Right ventricle myocardium superior (tissue), 1 donor: Measurements from ENCODE around the gene ATP1B1. TPM values are rescaled to one million over a fixed set of nuclear protein-coding genes. Genes with fewer than 3 reads are reported as not detected.
"Not testable (repeated sequence)": the region's sequence is repeated elsewhere in the genome, so short reads cannot be mapped to it uniquely, and the experiment has no call there.

Experiments used
- ATAC-seq: fragments of 200-7000 bp; cut with Tn5 transposase; one replicate; pipeline ENCODE4 v1.9.1; 2020; ENCODE audit warnings: mild to moderate bottlenecking; ENCODE audit not compliant: poor library complexity
- DNase-seq: peaks from one replicate; pipeline ENCODE4 v3.0.0-alpha.2; 2020
- intact Hi-C: fragments of 100-400 bp; cut with DNase I; formaldehyde crosslinking; loops from one replicate; pipeline ENCODE4 v1.11.2; 2022
- total RNA-seq: library from RNA; stranded (reverse); fragmentation: NEBNext Ultra II Directional; extraction: Animal tissue kit (Norgen Biotek cat#: 25700); gene quantifications from one replicate; pipeline ENCODE4 v1.2.1, GENCODE V29; 2021
- donor health status: DM: no; HTN: yes; CAD: no; lungs with severe emphysema.

ATP1B1 gene
- total RNA-seq, 1 donor from 2014 or later, result 302 TPM

- ATAC-seq (no peak), DNase-seq (no peak)
- intact Hi-C loops, result no loop called here
Measured at GRCh38 chr1:169110236-169110635, 3.7 kb downstream of the ATP1B1 start.

- DNase-seq (no peak), ATAC-seq (no peak)
- intact Hi-C loops, result no loop called here
Measured at GRCh38 chr1:169110689-169111447, 4.4 kb downstream of the ATP1B1 start.

- intact Hi-C loops, result no loop called here
- DNase-seq (no peak), ATAC-seq (no peak)
Measured at GRCh38 chr1:169111472-169111871, 5.0 kb downstream of the ATP1B1 start.

- intact Hi-C loops, result no loop called here
- ATAC-seq, result peak; percentile 12
- DNase-seq, result no peak
Measured at GRCh38 chr1:169112241-169112640, 5.8 kb downstream of the ATP1B1 start.

GRCh38 chr1:169113613-169114119 lies 7.2 kb downstream of the ATP1B1 start:
- DNase-seq, result no peak
- peak; percentile 3 for ATAC-seq
- intact Hi-C loops, result no loop called here

- ATAC-seq (peak; percentile 42), DNase-seq (peak; percentile 63)
- intact Hi-C loops, result no loop called here
Measured at GRCh38 chr1:169115891-169116585, 9.5 kb downstream of the ATP1B1 start.

GRCh38 chr1:169117014-169117413 lies 10.5 kb downstream of the ATP1B1 start:
- ATAC-seq (no peak), DNase-seq (no peak)
- intact Hi-C loops, result no loop called here

GRCh38 chr1:169117599-169117998 lies 11.1 kb downstream of the ATP1B1 start:
- no peak for ATAC-seq
- DNase-seq, result no peak
- intact Hi-C loops, result no loop called here

GRCh38 chr1:169118227-169118626 lies 11.7 kb downstream of the ATP1B1 start:
- ATAC-seq, result no peak
- intact Hi-C loops, result no loop called here
- DNase-seq, result no peak

GRCh38 chr1:169119405-169119804 lies 12.9 kb downstream of the ATP1B1 start:
- intact Hi-C loops, result no loop called here
- ATAC-seq (no peak), DNase-seq (no peak)

- intact Hi-C loops, result no loop called here
- ATAC-seq (no peak), DNase-seq (no peak)
Measured at GRCh38 chr1:169120066-169120465, 13.6 kb downstream of the ATP1B1 start.

- intact Hi-C loops, result no loop called here
Measured at GRCh38 chr1:169121146-169121923, 14.8 kb downstream of the ATP1B1 start.

GRCh38 chr1:169122976-169123375 lies 16.5 kb downstream of the ATP1B1 start:
- ATAC-seq, result no peak
- intact Hi-C loops, result no loop called here
- DNase-seq, result no peak

More at GRCh38 chr1:169121146-169121923, 14.8 kb downstream of the ATP1B1 start:
- DNase-seq (no peak), ATAC-seq (no peak)

- intact Hi-C loops, result no loop called here
- ATAC-seq, result no peak
- DNase-seq, result no peak
Measured at GRCh38 chr1:169124459-169124858, 18.0 kb downstream of the ATP1B1 start.

- DNase-seq, ATAC-seq, intact Hi-C loops: not testable (repeated sequence)
Measured at GRCh38 chr1:169125597-169125996, 19.1 kb downstream of the ATP1B1 start.

GRCh38 chr1:169126335-169126734 lies 19.8 kb downstream of the ATP1B1 start:
- DNase-seq (no peak), ATAC-seq (no peak)
- intact Hi-C loops, result no loop called here

GRCh38 chr1:169127305-169127704 lies 20.8 kb downstream of the ATP1B1 start:
- DNase-seq, result no peak
- intact Hi-C loops, result no loop called here

GRCh38 chr1:169128562-169128961 lies 22.1 kb downstream of the ATP1B1 start:
- no peak for ATAC-seq
- intact Hi-C loops, result no loop called here

More at GRCh38 chr1:169127305-169127704, 20.8 kb downstream of the ATP1B1 start:
- ATAC-seq, result no peak

GRCh38 chr1:169129109-169129784 lies 22.8 kb downstream of the ATP1B1 start:
- intact Hi-C loops, result no loop called here
- DNase-seq (no peak), ATAC-seq (no peak)

More at GRCh38 chr1:169128562-169128961, 22.1 kb downstream of the ATP1B1 start:
- no peak for DNase-seq
